Tibial nerve (tissue), 4 donors: ENCODE data around the gene PHLDA2.

ENCODE experiments used
- EP300 ChIP-seq, 2 donors: sonication (generic); formaldehyde crosslinking; IDR thresholded peaks; one replicate each; pipeline ENCODE4 v1.6.1; 2017; ENCODE audit warnings: antibody characterized with exemption in 2 of 2, mild to moderate bottlenecking in 1 of 2
- POLR2A ChIP-seq, 2 donors: fragments of 450-650 bp; IDR thresholded peaks; one replicate each; pipeline ENCODE4 v1.6.1; 2017; ENCODE audit warnings: antibody characterized with exemption in 2 of 2, mild to moderate bottlenecking in 2 of 2, moderate library complexity in 2 of 2
- TF ChIP-seq, protein P1 (sequence below), 5 experiments: fragments of 200-600 bp in 3 of 5; fragments of 450-650 bp in 2 of 5; sonication (generic) in 3 of 5; IDR thresholded peaks; one replicate each; pipeline ENCODE4 v1.5.1; 2016 to 2019; ENCODE audit warnings: antibody characterized with exemption in 5 of 5, mild to moderate bottlenecking in 3 of 5, moderate library complexity in 2 of 5

- TF ChIP-seq, protein P1, sequence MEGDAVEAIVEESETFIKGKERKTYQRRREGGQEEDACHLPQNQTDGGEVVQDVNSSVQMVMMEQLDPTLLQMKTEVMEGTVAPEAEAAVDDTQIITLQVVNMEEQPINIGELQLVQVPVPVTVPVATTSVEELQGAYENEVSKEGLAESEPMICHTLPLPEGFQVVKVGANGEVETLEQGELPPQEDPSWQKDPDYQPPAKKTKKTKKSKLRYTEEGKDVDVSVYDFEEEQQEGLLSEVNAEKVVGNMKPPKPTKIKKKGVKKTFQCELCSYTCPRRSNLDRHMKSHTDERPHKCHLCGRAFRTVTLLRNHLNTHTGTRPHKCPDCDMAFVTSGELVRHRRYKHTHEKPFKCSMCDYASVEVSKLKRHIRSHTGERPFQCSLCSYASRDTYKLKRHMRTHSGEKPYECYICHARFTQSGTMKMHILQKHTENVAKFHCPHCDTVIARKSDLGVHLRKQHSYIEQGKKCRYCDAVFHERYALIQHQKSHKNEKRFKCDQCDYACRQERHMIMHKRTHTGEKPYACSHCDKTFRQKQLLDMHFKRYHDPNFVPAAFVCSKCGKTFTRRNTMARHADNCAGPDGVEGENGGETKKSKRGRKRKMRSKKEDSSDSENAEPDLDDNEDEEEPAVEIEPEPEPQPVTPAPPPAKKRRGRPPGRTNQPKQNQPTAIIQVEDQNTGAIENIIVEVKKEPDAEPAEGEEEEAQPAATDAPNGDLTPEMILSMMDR (IDR thresholded peaks at IDR 0.05): no peak
- TF ChIP-seq POLR2A (IDR thresholded peaks at IDR 0.05): no peak
- TF ChIP-seq EP300 (IDR thresholded peaks at IDR 0.05): no peak
These were observed 5.5 kb upstream of the PHLDA2 start for GRCh38 chr11:2934611-2935239.
